Left cardiac atrium (tissue), 4 donors: ENCODE data around the gene ADH1C. TPM values are rescaled to one million over a fixed set of nuclear protein-coding genes. Genes with fewer than 3 reads are reported as not detected.
"Not testable (repeated sequence)": the region's sequence is repeated elsewhere in the genome, so short reads cannot be mapped to it uniquely, and the experiment has no call there.

ENCODE experiments used
- ATAC-seq, 2 donors: fragments of 200-7000 bp; cut with Tn5 transposase; one replicate each; pipeline ENCODE4 v1.9.1; 2020; ENCODE audit warnings: mild to moderate bottlenecking in 2 of 2, moderate library complexity in 2 of 2
- DNase-seq: peaks from one replicate; pipeline ENCODE4 v3.0.0-alpha.2; 2020
- intact Hi-C, 2 donors: fragments of 100-400 bp; cut with DNase I; formaldehyde crosslinking; loops; one replicate each; pipeline versions ENCODE4 v1.14.1 to v1.15.1; 2022 to 2023
- total RNA-seq, 2 donors: library from RNA; stranded (reverse); fragmentation: NEBNext Ultra II Directional; extraction: Animal tissue kit (Norgen Biotek cat#: 25700); gene quantifications; one replicate each; pipeline ENCODE4 v1.2.1, GENCODE V29; 2021
- donor health status: DM: no; HTN: yes; CAD: no.
- donor health status: DM: no; HTN: yes; CAD: no; lungs with severe emphysema.
- donor health status: DM: yes; HTN: yes; CAD: no.
- donor health status: Dilated cardiomyopathy.

Gene ADH1C
- total RNA-seq, 2 donors from 2014 or later, result 6.7 to 9.9 TPM

DNA sequence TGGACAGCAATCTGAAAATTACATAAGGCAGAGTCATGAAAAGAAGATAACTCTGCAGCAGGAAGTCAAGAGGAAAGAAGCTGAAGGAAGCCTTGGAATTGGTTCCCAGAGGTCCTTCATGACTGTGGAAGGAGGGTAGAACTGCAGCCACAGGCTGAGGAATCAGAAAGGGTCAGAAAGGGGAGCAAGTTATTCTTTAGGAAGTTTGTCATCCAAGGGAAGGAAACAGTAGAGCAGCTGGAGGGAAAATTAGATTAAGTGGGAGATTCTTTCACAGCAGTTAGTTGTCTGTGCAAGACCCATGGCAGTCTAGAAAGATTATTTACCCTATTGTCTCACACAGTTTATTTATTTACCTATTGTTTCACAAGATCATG lies 9.3 kb upstream of the ADH1C start:
- DNase-seq, result no peak
- peak in 1 of 2 donors; percentile 35 for ATAC-seq
- intact Hi-C loops, result no loop called here

DNA sequence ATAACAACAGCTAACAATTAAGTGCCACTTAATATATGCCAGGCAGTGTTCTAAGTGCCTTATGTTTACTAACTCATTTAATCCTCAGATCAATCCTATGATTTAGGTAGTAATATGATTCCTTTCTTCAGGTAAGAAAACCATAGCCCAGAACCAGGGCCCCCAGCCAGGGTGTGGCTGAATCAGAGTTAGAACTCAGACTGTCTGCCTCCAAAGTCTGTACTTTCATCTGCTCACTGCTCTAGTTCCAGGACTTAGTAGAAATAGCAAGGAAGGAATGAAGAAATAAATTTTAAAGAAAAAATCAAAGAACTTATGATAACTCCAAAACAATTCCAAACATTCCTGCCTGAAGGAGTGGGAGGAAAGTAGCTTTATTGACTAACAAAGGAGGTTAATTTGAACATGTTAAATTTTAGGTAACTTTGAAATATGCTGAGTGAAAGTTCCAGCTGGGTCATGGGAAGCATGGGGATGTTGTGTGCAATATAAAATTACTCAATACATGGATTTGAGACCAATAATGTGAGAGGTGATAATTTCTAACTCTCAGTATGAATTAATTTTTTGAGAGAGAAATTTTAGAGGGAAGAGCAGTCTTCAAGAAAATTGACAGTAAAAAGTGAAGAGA lies 8.8 kb upstream of the ADH1C start:
- intact Hi-C loops, result no loop called here
- no peak for DNase-seq
- ATAC-seq, result peak in 1 of 2 donors; percentile 66

DNA sequence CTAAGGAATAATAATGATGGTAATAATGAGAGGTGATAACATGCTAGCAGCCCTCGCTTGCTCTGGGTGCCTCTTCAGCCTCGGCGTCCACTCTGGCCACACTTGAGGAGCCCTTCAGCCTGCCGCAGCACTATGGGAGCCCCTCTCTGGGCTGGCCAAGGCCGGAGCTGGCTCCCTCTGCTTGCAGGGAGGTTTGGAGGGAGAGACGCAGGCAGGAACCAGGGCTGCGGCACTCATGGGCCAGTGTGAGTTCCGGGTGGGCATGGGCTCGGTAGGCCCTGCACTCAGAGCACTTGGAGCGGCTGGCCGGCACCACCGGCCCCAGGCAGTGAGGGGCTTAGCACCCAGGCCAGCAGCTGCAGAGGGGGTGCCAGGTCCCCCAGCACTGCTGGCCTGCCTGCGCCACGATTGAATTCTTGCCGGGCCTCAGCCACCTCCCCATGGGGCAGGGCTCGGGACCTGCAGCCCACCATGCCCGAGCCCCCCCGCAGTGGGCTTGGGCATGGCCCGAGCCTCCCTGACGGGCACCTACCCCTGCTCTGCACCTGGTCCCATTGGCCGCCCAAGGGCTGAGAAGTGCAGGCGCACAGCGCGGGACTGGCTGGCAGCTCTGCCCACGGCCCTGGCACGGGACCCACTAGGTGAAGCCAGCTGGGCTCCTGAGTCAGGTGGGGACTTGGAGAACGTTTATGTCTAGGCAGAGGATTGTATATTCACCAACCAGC lies 7.1 kb upstream of the ADH1C start:
- DNase-seq (no peak), ATAC-seq (no peak)
- intact Hi-C loops, result no loop called here

DNA sequence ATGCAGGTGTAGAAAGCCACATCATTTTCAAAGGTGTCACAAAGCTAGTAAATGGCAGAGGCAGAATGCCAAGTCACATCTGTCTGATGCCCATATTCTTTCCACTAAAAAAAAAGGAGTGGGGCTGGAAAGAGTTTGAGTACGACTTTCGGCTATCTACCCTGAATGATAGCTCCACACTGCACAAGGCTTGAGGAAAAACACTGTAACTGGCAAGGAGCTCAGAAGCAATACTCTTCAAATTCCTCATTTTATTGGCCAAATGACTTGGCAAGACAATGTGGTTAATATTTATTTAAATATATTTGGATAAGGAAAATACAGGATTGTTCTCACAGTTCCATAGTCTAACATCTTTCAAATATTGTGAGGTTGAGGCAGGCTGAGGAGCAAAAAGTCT lies 5.4 kb upstream of the ADH1C start:
- intact Hi-C loops, result no loop called here
- no peak for DNase-seq
- ATAC-seq, result no peak

DNA sequence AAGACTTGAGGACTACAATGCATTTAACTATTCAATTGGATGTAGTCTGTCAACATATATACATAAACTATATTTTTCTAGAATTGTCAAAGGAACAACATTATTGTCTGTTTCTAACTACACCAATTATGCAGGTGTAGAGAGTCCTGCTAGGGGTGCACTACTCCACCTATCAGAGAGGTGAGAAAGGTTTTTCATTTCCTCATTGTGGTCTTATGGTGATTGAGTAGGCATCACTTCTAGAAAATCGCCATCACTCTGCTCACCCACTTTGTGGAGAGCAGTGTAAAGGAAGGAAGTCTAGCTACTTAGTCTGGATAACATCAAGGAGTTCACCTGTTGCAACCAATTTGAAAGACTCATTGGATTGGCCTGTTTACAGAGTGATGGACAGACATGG lies 4.4 kb upstream of the ADH1C start:
- ATAC-seq, result no peak

DNA sequence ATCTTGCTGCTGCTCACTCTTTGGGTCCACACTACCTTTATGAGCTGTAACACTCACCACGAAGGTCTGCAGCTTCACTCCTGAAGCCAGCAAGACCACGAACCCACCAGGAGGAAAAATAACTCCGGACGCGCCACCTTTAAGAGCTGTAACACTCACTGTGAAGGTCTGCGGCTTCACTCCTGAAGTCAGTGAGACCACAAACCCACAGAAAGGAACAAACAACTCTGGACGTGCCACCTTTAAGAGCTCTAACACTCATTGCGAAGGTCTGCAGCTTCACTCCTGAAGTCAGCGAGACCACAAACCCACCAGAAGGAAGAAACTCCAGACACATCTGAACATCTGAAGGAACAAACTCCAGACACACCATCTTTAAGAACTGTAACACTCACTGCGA lies 3.6 kb upstream of the ADH1C start:
- DNase-seq, ATAC-seq, intact Hi-C loops: not testable (repeated sequence)

More for the DNA sequence above, 4.4 kb upstream of the ADH1C start:
- DNase-seq, result no peak
- intact Hi-C loops, result no loop called here

DNA sequence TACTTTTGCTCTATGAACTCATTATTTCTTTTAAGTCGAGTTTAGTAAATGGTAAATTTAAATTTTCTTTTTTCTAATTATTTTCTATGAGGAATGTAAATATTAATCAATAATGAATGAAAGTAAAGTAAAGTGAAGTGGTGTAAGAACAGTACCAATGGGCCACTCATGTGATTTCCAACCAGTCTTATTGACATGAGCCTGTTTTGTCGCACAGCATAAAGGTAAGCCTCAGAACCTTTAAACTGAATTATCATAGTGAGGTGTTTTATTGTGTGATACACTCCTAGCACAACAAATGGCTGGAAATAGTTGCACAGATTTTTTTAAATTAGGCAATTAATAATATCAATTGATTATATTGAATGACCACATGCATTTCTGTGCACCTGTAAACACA lies 1.1 kb downstream of the ADH1C start:
- intact Hi-C loops, result no loop called here
- no peak for DNase-seq
- no peak for ATAC-seq

DNA sequence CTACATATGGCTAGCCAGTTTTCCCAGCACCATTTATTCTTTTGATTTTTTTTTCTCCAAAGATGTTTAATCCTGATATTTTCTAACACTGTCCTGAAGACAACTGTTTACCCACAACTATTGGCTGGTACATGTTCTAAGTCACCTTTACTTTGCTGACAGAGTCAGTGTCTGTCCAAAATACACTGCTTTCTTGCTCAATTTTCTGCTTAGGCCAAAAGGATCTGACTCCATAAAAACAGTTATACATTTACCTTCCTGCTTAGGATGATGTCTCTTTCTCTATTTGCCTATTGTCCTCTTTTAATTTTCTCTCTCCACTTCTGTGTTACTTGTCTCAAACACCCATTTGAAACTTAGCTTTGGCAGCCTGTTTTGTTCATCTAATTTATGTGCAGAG lies 3.2 kb downstream of the ADH1C start:
- intact Hi-C loops, result no loop called here
- ATAC-seq (no peak), DNase-seq (no peak)

DNA sequence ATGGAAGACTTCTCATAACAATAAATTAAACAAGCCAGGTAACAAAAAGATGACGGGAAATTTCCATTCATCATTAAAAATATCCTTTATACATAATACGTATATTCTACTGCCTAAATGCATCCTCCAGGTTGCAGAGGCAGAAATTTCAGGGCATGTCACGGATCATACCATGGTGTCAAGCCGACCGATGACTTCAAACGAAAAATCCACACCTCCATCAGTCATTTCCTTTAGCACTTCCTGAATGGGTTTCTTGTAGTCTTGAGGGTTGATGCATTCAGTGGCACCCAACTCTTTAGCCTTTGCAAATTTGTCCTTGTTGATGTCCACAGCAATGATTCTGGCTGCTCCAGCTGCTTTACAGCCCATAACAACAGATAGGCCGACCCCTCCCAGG lies 9.9 kb downstream of the ADH1C start:
- ATAC-seq, intact Hi-C loops, DNase-seq: not testable (repeated sequence)

DNA sequence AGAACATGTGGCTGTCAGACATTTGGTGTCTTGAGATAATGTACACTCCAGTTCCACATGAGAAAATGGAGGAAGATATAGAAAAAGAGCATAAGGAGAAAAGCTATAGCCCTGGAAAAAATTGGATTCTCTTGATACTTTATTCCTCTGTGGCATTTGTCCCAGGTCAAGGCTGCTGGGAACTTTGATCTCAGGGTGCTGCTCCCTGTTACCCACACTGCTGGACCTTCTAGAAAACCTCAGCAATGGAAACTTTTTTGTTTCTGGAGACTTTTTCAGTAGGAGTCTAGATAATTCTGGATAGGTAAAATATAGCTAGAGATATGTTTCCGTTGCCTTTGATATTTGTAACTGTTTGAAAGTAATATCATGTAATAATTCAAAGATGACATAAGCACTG lies 11.1 kb downstream of the ADH1C start:
- intact Hi-C loops, result no loop called here
- no peak for ATAC-seq
- DNase-seq, result no peak

DNA sequence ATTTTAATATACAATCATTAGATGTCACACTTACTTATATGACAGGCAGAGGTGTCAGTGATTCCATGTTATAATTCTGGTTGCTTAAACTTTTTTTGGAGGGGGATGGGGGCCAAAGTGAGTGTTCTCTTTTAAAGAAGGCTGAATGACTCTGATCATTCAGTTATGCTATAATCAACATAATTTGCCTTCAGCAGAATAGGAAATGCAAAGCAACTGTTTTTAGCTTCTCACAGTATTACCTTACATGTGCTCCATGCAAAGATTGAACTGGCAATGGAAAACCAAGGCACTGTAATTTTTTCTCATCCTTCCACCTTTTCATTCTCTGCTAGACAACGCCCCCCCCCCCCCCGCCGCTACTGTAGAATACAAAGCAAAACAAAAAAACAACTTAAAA lies 13.4 kb downstream of the ADH1C start:
- ATAC-seq (no peak), DNase-seq (no peak)
- intact Hi-C loops, result no loop called here

DNA sequence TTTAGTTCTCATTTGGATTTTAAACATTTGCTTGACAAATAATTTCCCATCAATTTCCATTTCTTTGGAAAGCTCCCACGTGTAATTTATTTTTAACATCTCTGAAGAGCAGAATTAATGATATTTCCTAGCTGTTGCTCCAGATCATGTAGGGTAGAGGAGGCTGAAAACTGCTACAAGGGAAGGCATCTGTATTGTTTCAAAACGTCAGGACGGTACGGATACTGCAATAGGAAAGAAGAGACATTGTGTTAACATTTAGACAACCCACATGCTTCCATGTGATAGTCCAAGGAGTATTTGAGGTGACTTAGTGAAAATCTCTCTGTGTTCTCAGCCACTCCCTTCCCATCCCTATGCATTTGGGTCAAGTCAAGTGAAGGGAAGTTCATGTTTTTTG lies 16.0 kb downstream of the ADH1C start:
- no peak for ATAC-seq
- no peak for DNase-seq
- intact Hi-C loops, result no loop called here

DNA sequence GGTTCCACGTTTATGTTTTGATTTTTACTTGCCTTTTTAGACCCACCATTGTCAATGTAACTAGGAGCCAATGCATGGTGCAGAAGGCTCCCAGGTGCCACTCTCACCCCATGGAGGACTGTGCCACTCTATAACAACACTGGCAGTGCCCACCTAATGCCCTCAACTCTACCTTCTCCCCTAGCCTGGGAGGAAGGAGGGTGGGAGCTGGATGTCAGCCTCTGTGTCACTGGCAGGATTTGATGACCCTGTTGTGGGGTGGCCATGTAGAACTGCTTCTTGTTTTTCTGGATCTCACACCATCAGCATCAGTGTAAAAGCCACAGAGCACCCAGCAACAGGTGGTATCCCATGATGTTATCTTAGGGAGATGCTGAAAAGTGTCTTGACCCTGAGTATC lies 17.7 kb downstream of the ADH1C start:
- DNase-seq (no peak), ATAC-seq (no peak)
- intact Hi-C loops, result no loop called here

DNA sequence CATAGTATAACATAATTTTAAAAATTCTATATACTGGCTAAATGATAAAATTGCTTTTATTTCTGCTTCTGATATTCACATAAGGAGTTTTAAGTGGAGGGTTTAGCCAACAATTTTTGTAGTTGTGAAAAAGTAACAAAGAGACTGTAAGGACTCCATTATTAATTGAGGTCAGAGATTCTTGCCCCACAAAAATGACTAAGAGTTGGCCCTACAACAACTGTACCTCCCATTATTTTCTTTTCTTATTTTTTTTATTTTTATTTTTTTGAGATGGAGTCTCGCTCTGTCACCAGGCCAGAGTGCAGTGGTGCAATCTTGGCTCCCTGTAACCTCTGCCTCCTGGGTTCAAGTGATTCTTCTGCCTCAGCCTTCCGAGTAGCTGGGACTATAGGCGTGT lies 21.9 kb downstream of the ADH1C start:
- intact Hi-C loops, result no loop called here
- DNase-seq (no peak), ATAC-seq (no peak)

DNA sequence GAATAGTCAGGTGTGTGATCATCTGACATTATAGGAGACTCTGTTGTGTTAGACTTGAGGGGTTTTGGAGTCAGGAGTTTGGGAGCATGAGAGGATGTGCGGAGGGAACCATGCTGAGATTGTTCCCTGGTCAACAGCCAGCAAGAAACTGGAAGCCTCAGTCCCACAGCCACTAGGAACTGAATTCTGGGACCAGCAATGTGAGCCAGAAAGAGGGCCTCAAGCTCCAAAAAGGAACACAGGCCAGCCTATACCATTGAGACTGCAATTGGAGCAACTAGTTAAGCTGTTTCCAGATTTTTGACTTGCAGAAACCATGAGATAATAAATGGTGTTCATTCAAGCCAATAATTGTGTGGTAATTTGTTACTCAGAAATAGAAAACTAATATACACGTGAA lies 22.7 kb downstream of the ADH1C start:
- ATAC-seq (no peak), DNase-seq (no peak)
- intact Hi-C loops, result no loop called here

DNA sequence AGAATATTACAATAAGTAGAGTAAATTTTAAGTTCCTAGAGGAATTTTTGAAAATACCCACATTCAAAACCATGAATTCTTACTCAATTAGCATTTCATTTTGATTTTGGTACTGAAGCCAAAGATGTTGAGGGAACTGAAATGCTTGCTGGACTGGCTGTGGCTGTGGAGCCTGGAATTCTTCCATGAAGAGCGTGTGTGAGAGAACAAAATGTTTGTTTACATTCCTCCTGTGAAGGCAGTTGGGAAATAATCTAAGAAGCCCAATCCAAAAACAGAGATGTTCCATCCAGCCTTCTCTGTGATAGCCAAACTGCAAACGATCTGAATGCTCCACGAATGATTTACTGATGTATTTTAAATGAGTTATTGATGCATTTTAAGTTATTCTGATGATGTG lies 27.6 kb downstream of the ADH1C start:
- intact Hi-C loops, result no loop called here
- DNase-seq, result peak; percentile 72
- ATAC-seq, result peak; percentile 85 to 88

DNA sequence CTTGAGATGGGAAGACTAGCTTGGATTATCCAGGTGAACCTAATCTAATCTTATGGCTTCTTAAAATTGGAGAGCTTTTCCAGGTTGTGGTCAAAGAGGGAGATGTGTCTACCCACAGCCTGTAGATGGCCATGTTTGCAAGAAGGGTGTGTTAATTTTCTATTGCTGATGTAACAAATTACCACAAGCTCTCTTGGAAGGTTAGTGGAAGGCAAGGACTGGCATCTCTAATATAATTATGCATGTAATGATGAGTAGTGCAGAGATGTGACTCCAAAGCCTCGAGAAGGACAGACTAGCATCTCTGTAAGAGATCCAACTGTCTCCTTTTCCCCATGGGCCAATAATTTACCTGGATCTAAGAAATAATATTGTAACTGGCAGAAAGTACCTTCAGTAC lies 28.2 kb downstream of the ADH1C start:
- DNase-seq (no peak), ATAC-seq (no peak)
- intact Hi-C loops, result no loop called here

DNA sequence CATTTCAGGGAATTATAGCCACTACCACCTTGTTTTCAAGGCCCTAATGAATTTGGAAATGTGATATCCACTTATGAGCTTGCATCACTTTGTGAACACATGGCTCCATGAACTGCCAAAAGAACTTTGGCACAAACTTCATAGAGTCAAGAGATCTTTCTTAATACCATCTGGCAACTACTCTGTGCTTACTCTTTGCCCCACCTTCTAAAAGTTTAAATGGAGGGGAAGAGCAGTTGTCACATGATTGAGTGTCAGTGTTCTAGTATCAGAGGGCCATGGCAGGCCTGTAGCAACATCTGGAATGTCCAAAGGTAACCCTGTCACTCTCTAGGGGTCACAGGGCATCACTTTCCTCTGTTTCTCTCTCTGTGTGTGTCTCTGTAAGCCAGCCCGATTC lies 28.8 kb downstream of the ADH1C start:
- DNase-seq (no peak), ATAC-seq (peak; percentile 62 to 78)
- intact Hi-C loops, result no loop called here

DNA sequence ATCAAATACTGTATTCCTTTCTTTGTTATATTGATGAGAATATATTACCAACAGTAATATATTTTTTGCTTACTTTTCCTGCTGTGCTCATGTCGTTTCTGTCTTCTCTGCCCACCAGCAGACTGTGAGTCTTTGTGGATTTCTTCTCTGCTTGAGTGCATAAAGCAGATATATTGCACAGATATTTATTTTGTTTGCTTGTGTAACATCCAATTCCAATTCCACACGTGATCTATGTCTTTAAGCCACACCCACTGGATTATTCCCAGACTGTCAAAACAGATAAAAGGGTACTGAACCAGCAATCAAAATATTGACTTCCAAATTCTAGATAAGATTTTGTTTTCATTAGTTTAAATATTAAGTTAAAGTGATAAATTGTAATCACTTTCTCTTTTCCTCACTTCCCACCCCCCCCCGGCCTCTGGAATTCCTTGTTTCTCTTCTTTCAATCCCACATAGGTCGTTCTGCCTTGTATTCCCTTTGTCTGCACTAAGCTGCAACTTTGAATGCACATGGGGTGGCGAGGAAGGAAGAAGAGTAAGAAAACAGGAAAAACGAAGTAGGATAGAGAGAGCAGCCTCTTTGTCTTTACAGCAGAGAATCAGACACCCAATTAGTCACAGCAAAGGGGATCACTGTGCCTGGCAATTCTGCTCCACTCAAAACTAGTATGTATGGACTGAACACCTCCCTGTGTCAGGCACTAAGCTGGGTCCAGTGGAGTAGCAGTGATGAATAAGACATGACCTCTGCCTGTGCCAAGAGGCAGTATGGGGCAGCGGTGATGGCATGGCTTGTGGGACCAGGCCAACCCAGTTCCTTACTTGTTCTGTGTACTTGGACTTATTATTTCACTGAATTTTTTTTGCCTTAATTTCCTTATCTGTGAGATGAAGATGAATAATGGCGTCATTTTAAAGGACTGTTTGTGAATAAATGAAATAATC lies 31.0 kb downstream of the ADH1C start, which contains the start of gene ADH1B:
TSS of gene ADH1B (minus strand) at position 161 of the 951 bp plus-strand sequence. CDS start at position 91, 70 bp downstream.
- ATAC-seq (peak in 1 of 2 donors; percentile 21), DNase-seq (no peak)
- intact Hi-C loops, result no loop called here

DNA sequence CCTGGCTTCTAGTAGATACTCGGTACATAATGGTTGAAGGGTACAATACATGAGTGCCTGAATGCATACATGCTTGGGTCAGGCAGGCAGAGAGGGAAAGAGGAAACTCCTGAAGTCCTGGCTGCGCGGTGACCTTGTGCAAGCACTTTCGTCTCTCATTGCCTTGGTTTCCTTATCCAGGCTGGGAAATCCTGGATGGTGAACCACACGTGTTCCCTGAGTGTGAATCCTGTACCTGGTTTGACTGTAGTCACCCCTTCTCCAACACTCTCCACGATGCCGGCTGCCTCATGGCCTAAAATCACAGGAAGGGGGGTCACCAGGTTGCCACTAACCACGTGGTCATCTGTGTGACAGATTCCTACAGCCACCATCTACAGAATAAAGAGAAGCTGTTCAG lies 34.7 kb downstream of the ADH1C start:
- intact Hi-C loops, ATAC-seq, DNase-seq: not testable (repeated sequence)
